Transverse colon (tissue), 4 donors: ENCODE measurements around the gene TMED6. TPM values are rescaled to one million over a fixed set of nuclear protein-coding genes. Genes with fewer than 3 reads are reported as not detected.

Experiments
- DNase-seq: peaks from one replicate; pipeline ENCODE4 v3.0.0-alpha.2; 2019
- H3K27ac ChIP-seq, 4 donors: fragments of 200-600 bp; sonication (generic); 2 replicates each; pipeline ENCODE4 v1.5.1; 2016 to 2018; ENCODE audit warnings: inconsistent platforms in 4 of 4
- H3K27me3 ChIP-seq: fragments of 200-600 bp; sonication (generic); 2 replicates; pipeline ENCODE4 v1.5.1; 2017; ENCODE audit warnings: inconsistent platforms
- H3K36me3 ChIP-seq, 4 donors: fragments of 200-600 bp; sonication (generic); 2 replicates each; pipeline ENCODE4 v1.5.1; 2017 to 2019; ENCODE audit warnings: inconsistent platforms in 4 of 4
- H3K4me1 ChIP-seq, 4 donors: fragments of 200-600 bp; sonication (generic); 2 replicates each; pipeline ENCODE4 v1.5.1; 2017 to 2020; ENCODE audit warnings: inconsistent platforms in 4 of 4
- H3K4me3 ChIP-seq, 4 donors: fragments of 200-600 bp; sonication (generic); 1 replicate in 1 of 4; 2 replicates in 3 of 4; pipeline versions ENCODE4 v1.5.1 to v1.6.1; 2017 to 2019; ENCODE audit warnings: inconsistent platforms in 4 of 4
- H3K9me3 ChIP-seq, 2 donors: fragments of 200-600 bp; sonication (generic); 2 replicates each; pipeline ENCODE4 v1.5.1; 2017 to 2019; ENCODE audit warnings: inconsistent platforms in 2 of 2
- CTCF ChIP-seq, 5 experiments: fragments of 200-600 bp in 3 of 5; fragments of 450-650 bp in 2 of 5; sonication (generic) in 3 of 5; IDR thresholded peaks; 1 replicate in 2 of 5; 2 replicates in 3 of 5; pipeline ENCODE4 v1.5.1; 2016 to 2017; ENCODE audit warnings: antibody characterized with exemption in 5 of 5, inconsistent platforms in 3 of 5, mild to moderate bottlenecking in 2 of 5, moderate library complexity in 1 of 5
- EP300 ChIP-seq: sonication (generic); formaldehyde crosslinking; IDR thresholded peaks from one replicate; pipeline ENCODE4 v1.6.1; 2017; ENCODE audit warnings: antibody characterized with exemption, low read depth
- POLR2A ChIP-seq: fragments of 450-650 bp; IDR thresholded peaks from one replicate; pipeline ENCODE4 v1.6.1; 2016; ENCODE audit warnings: antibody characterized with exemption, mild to moderate bottlenecking, moderate library complexity
- POLR2AphosphoS5 ChIP-seq, 3 donors: sonication (generic); formaldehyde crosslinking; IDR thresholded peaks; one replicate each; pipeline ENCODE4 v1.6.1; 2016; ENCODE audit warnings: antibody characterized with exemption in 3 of 3
- WGBS, 2 donors: methylation state at CpG; one replicate each; pipeline ENCODE4 v1.1.5; 2018; ENCODE audit warnings: low coverage in 1 of 2; 5-methylcytosine and 5-hydroxymethylcytosine counted together
- in situ Hi-C, 4 donors: fragments of 200-750 bp; cut with MboI; loops; one replicate each; pipeline versions ENCODE4 v1.15.0 to v1.15.1; 2017; ENCODE audit warnings: low sequenced_read_pairs in 3 of 4, low pct_ligation_motif_present in 1 of 4, low pct_unique_long_range_greater_than_20kb in 1 of 4
- intact Hi-C: fragments of 100-400 bp; cut with DNase I; formaldehyde crosslinking; loops from one replicate; pipeline ENCODE4 v1.15.1; 2023; ENCODE audit warnings: low total_unique reads
- total RNA-seq, 4 donors: library from RNA; depleted of rRNA; stranded (reverse); fragments of >200 nt; gene quantifications; one replicate each; pipeline ENCODE4 v1.1.0, GENCODE V29; 2016

The TMED6 gene
- total RNA-seq, 4 donors from 2014 or later = 5.7 to 6.8 TPM; not detected in 2

- H3K36me3 ChIP-seq = peaks cover 0 to 61% (median 26%) of the 10 kb centered on the region in 4 donors
- in situ Hi-C loops = no loop called here
- H3K4me3 ChIP-seq = no peak overlapping the region
- no peak for DNase-seq
- no peaks in the 10 kb centered on the region for H3K27me3 ChIP-seq
- intact Hi-C loops = no loop called here
- WGBS, 2 donors = 74 to 88% methylated on average over 2 of the region's 2 CpGs
- H3K4me1 ChIP-seq = peaks cover 0 to 25% (median 7%) of the 10 kb centered on the region in 4 donors
- H3K9me3 ChIP-seq = no peaks in the 10 kb centered on the region
- no peak overlapping the region for H3K27ac ChIP-seq
- TF ChIP-seq POLR2A (no peak), EP300 (no peak), CTCF (IDR thresholded peaks at IDR 0.05) (no peak), POLR2AphosphoS5 (IDR thresholded peaks at IDR 0.05) (no peak)
Measured at GRCh38 chr16:69371564-69371963, 20.0 kb upstream of the TMED6 start.

GRCh38 chr16:69368866-69369265 lies 17.3 kb upstream of the TMED6 start:
- Histone ChIP-seq H3K27ac (no peak overlapping the region), H3K9me3 (no peaks in the 10 kb centered on the region), H3K27me3 (no peaks in the 10 kb centered on the region), H3K36me3 (peaks cover 0 to 69% (median 31%) of the 10 kb centered on the region in 4 donors), H3K4me3 (no peak overlapping the region), H3K4me1 (peaks cover 0 to 18% (median 7%) of the 10 kb centered on the region in 4 donors)
- DNase-seq = no peak
- no peak for TF ChIP-seq EP300
- intact Hi-C loops = no loop called here
- 94% methylated on average over 4 of the region's 4 CpGs; no CpG with 5 or more reads in 1 of the 2 donors for WGBS, 2 donors
- in situ Hi-C loops = no loop called here

- H3K4me1 ChIP-seq = peaks cover 0 to 9% (median 4%) of the 10 kb centered on the region in 4 donors
- H3K27me3 ChIP-seq = no peaks in the 10 kb centered on the region
- TF ChIP-seq CTCF (IDR thresholded peaks at IDR 0.05) (no peak), POLR2A (no peak), POLR2AphosphoS5 (IDR thresholded peaks at IDR 0.05) (no peak), EP300 (no peak)
- no peak for DNase-seq
- peaks cover 0 to 70% (median 31%) of the 10 kb centered on the region in 4 donors for H3K36me3 ChIP-seq
- in situ Hi-C loops (no loop called here), intact Hi-C loops (no loop called here)
- no peaks in the 10 kb centered on the region for H3K9me3 ChIP-seq
- WGBS, 2 donors = 80 to 82% methylated on average over 4 to 7 of the region's 7 CpGs
- H3K27ac ChIP-seq = no peak overlapping the region
- no peak overlapping the region for H3K4me3 ChIP-seq
Measured at GRCh38 chr16:69367980-69368379, 16.4 kb upstream of the TMED6 start.

- Histone ChIP-seq H3K27me3 (no peaks in the 10 kb centered on the region), H3K9me3 (no peaks in the 10 kb centered on the region), H3K4me3 (no peak overlapping the region), H3K4me1 (no peaks in the 10 kb centered on the region), H3K36me3 (peaks cover 0 to 61% (median 28%) of the 10 kb centered on the region in 4 donors), H3K27ac (no peak overlapping the region)
- 88 to 100% methylated on average over 2 to 7 of the region's 7 CpGs for WGBS, 2 donors
- no peak for DNase-seq
- in situ Hi-C loops = no loop called here
- intact Hi-C loops = no loop called here
- TF ChIP-seq EP300 = no peak
- no peak for TF ChIP-seq CTCF (IDR thresholded peaks at IDR 0.05)
- TF ChIP-seq POLR2AphosphoS5 (IDR thresholded peaks at IDR 0.05) = no peak
- no peak for TF ChIP-seq POLR2A
Measured at GRCh38 chr16:69366431-69366830, 14.8 kb upstream of the TMED6 start.

GRCh38 chr16:69365901-69366300 lies 14.3 kb upstream of the TMED6 start:
- in situ Hi-C loops = no loop called here
- Histone ChIP-seq H3K27me3 (no peaks in the 10 kb centered on the region), H3K36me3 (peaks cover 0 to 62% (median 26%) of the 10 kb centered on the region in 4 donors), H3K27ac (no peak overlapping the region), H3K4me1 (no peaks in the 10 kb centered on the region), H3K4me3 (no peak overlapping the region), H3K9me3 (no peaks in the 10 kb centered on the region)
- TF ChIP-seq EP300 (no peak), POLR2AphosphoS5 (IDR thresholded peaks at IDR 0.05) (no peak), POLR2A (no peak)
- WGBS, 2 donors = 69 to 88% methylated on average over 2 of the region's 2 CpGs
- DNase-seq = no peak
- intact Hi-C loops = no loop called here
